ENCODE results near the gene GIT1.

Gene GIT1

GRCh38 chr17:29576214-29577000, 13.0 kb downstream of the GIT1 start:
- H3K9me3 ChIP-seq (ENCODE audit: severe bottlenecking): no peaks in the 10 kb centered on the region
- no peak overlapping the region for H3K4me3 ChIP-seq (ENCODE audit: low read depth, low read length)
- no peaks in the 10 kb centered on the region for H3K27me3 ChIP-seq (ENCODE audit: insufficient read depth, low read depth, severe bottlenecking)
- no peak for TF ChIP-seq CTCF (IDR thresholded peaks at IDR 0.05; ENCODE audit: low read depth, low read length)
- H3K27ac ChIP-seq: no peak overlapping the region
- peaks cover 80% of the 10 kb centered on the region for H3K36me3 ChIP-seq
- DNase-seq: no peak

GRCh38 chr17:29575511-29576213, 13.8 kb downstream of the GIT1 start:
- TF ChIP-seq CTCF (IDR thresholded peaks at IDR 0.05; ENCODE audit: low read depth, low read length): no peak
- Histone ChIP-seq H3K4me3 (ENCODE audit: low read depth, low read length) (no peak overlapping the region), H3K9me3 (ENCODE audit: severe bottlenecking) (no peaks in the 10 kb centered on the region), H3K27me3 (ENCODE audit: insufficient read depth, low read depth, severe bottlenecking) (no peaks in the 10 kb centered on the region), H3K36me3 (peaks cover 74% of the 10 kb centered on the region), H3K27ac (no peak overlapping the region)
- DNase-seq: no peak

- Histone ChIP-seq H3K36me3 (peaks cover 72% of the 10 kb centered on the region), H3K9me3 (ENCODE audit: severe bottlenecking) (no peaks in the 10 kb centered on the region), H3K27me3 (ENCODE audit: insufficient read depth, low read depth, severe bottlenecking) (no peaks in the 10 kb centered on the region), H3K27ac (no peak overlapping the region), H3K4me3 (ENCODE audit: low read depth, low read length) (no peak overlapping the region)
- no peak for TF ChIP-seq CTCF (IDR thresholded peaks at IDR 0.05; ENCODE audit: low read depth, low read length)
- no peak for DNase-seq
Measured at GRCh38 chr17:29574732-29575510, 14.5 kb downstream of the GIT1 start.

GRCh38 chr17:29573871-29574731, 15.3 kb downstream of the GIT1 start:
- H3K36me3 ChIP-seq: peaks cover 64% of the 10 kb centered on the region
- no peaks in the 10 kb centered on the region for H3K9me3 ChIP-seq (ENCODE audit: severe bottlenecking)
- no peak for TF ChIP-seq CTCF (IDR thresholded peaks at IDR 0.05; ENCODE audit: low read depth, low read length)
- H3K4me3 ChIP-seq (ENCODE audit: low read depth, low read length): no peak overlapping the region
- H3K27ac ChIP-seq: no peak overlapping the region
- H3K27me3 ChIP-seq (ENCODE audit: insufficient read depth, low read depth, severe bottlenecking): no peaks in the 10 kb centered on the region
- DNase-seq: no peak

GRCh38 chr17:29573558-29573869, 15.9 kb downstream of the GIT1 start:
- Histone ChIP-seq H3K4me3 (ENCODE audit: low read depth, low read length) (no peak overlapping the region), H3K27ac (no peak overlapping the region), H3K9me3 (ENCODE audit: severe bottlenecking) (no peaks in the 10 kb centered on the region), H3K36me3 (peaks cover 60% of the 10 kb centered on the region), H3K27me3 (ENCODE audit: insufficient read depth, low read depth, severe bottlenecking) (no peaks in the 10 kb centered on the region)
- no peak for TF ChIP-seq CTCF (IDR thresholded peaks at IDR 0.05; ENCODE audit: low read depth, low read length)
- DNase-seq: no peak

All from WERI-Rb-1 (cell line).